DMS53 treated with DMSO at 0.1 percent for 48 hours (cell line): ENCODE results near the gene UTP14C.
A peak's percentile ranks its signal among the peaks of the same experiment; 100 is the strongest.
"Not testable (repeated sequence)": the region's sequence is repeated elsewhere in the genome, so short reads cannot be mapped to it uniquely, and the experiment has no call there.

Experiments used
- DNase-seq: peaks from one replicate; lab custom pipeline; 2025; ENCODE audit not compliant: unreplicated experiment; lab: John Stamatoyannopoulos, UW

Gene UTP14C

DNA sequence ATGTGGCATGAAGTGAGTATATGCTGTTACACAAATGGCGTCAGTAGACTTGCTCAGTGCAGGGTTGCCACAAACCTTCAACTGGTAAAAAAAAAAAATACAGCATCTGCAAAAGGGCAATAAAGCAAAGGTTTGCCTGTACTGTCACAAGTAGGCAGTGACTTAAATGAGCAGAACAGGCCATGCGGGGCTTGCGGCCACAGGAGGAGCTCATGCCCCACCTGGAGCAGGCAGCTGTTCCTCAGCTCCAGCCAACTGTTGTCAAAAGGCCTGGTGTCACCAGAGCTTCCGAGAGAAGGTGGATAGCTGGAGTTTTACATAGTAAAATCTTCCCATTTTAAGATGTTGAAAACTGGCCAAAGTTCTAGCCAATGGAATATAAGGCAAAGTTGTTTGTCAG lies 20.9 kb upstream of the UTP14C start:
- no peak for DNase-seq

DNA sequence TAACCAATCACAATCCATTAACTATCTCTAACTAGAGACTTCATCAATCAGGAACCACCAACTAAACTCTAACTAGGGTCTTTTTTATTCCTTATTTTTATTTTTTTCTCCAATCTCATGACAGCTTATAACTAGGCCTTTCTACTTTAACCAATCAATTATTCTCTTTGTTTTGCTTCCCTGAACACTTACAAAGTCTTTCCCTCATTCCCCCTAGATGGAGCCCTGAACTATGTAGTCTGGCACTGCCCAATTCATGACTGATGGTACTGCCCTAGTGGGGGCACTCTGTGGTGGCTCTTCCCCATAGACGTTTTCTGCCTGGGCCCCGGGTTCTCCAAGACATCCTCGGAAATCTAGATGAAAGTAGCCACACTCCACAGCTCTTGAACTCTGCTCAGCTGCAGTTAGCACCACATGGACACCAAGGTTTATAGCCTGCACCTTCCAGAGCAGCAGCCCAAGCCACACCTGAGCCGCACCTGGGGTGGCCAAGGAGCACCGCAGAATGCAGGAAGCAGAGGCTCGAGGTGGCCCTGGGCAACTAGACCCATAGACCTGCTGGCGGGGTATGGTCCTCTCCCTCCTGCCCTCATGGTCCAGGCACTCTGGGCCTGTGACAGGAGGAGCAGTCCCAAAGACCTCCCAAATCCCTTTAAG lies 19.9 kb upstream of the UTP14C start:
- DNase-seq: no peak

DNA sequence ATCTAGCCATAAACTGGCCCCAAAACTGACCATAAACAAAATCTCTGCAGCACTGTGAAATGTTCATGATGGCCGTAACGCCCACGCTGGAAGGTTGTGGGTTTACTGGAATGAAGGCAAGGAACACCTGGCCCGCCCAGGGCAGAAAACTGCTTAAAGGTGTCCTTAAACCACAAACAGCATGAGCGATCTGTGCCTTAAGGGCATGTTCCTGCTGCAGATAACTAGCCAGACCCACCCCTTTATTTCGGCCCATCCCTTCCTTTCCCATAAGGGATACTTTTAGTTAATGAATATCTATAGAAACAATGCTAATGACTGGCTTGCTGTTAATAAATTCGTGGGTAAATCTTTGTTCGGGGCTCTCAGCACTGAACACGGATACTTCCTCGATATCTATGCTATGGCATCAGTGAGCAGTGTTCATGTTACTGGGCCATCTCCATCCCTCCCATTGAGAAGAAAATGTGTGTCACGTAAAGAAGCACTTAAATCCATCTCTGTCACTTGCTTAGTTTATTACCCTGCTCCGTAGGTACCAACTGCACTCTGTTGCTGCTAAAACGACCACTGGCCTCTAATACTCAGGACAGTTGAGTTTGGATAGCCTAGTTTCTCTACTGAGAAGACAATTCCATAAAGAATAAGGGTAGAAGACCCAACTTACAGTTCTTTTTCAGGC lies 18.5 kb upstream of the UTP14C start:
- no peak for DNase-seq

DNA sequence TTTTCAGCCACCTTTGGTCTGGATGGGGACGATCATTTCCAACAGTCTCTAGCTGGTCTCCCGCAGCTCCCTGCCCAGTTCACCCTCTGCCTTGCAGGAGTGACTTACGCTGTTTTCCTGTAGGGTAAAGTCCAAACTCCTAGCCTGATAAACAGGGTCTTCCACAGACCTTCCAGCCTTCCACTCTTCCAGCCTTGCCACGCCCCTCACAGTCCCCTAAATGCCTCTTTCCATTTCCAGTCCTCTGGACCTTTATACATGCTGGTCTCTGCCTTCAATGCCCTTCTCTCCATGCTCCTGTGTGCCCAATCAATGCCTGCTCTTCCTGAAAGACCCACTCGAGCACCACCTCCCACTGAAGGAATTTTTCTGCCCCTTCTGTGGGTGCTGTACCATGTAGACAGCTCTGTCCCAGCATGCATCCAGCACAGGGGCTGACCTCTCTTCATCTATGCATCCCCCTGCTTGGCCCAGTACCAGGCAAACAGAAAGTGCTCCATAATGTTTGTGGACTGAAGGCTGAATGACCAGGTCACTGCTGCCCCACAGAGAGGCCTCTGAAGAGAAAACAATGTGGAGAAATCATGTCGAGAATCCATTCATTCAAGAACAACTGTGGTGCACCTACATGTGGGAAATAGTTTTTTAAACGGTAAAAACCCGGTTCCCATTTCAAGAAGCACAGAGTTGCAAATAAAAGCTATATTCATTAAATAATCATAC lies 17.8 kb upstream of the UTP14C start:
- DNase-seq: no peak

DNA sequence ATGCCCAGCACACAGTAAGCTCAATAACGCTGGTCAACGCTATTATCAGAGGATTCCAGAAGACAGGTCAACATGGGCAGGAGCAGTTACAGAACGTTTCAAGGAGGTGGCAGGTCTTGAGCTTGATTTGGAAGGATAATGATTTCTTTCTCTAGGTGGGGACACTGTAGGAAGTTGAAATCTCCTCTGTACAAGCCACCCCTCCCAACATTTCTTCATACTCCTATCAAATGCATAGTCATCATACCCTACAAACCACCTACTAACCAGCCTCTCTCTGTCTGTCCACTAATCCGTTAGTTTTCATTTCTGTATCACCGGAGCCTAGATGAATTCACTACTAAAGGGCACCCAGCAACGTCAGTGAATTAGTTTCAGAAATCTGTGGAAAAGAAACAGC lies 14.5 kb upstream of the UTP14C start:
- no peak for DNase-seq

DNA sequence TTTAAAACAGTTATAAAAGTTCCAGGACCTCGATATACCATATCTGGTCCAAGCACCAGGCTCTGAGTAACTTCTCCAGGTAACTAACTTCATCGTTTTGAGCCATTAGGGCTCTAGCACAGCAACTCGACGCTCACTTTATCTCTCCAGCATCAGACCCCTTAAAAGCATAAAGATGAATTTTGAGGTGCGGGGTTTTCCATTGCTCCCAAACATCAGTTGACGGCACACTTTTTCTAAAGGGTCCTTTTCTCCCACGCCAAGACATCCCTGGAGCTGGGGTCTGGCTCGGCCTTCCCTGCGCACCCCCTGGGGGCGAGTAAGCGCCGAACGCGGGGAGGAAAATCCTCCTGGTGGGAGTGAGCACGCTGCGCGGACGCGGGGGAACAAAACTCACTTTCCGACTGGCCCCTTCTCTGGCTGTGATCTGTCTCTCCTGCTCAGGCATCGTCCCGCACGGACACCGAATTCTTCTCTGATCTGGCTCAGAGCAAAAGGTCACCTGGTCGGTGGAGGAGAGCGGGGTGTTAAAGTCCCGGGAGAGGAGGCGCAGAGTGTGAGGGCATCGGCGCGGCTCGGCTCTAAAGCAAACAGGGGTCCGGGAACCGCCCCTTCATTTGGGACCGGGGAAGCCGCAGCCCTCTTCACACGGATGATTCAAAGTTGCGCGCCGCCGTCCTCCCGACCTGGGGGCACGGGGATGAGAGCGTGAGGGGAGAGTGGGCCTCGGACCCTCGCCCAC lies 13.4 kb upstream of the UTP14C start, which contains the start of gene ATP7B:
Gene ATP7B, minus strand, starts transcription at position 561 of the 742 bp plus-strand sequence. Its CDS starts 113 bp downstream, at position 448.
- peak; percentile 42 for DNase-seq

DNA sequence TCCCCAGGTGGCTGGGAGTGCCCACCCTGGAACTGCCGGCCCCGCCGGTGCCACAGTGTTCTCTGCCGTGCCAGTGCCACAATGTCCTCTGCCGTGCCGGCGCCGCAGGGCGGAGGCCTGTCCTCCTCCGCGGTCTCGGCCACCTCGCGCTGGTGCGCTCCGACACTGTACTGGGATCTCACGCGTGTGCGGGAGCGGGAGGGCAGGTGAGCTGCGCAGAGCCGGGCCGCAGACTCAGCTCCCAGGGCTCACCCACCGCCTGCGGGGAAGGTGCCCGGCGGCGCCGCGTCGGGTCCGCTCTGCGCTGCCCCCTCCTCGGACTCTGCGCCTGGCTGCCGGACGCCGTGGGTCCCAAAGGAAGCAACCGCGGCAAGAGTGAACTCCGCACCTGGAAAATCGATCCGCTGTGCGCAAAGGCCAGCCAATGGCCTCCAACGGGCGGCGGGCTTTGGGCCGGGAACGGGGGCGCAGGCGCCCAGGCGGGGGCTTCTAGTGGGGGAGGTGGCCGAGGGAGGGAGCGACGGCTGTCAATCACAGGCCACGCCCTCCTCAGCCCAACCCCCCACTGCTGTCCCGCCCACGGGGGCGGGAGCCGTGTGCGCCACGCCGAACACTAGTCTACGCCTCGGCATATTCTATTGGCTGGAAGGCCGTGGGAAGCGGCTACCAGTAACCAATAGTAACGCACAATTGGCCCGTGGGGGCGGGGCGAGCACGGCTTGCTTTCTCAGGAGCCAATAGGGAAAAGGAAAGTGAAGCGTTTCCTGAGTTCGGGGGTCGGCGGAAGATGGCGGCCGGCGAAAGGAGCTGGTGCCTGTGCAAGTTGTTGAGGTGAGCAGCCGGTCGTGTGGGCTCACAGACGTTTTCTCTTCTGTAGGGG lies 12.6 kb upstream of the UTP14C start, which contains the start of gene ALG11:
Gene ALG11, plus strand, starts transcription at position 767 of the 880 bp plus-strand sequence. Its CDS starts 21 bp downstream, at position 788.
- DNase-seq: peak; percentile 95

DNA sequence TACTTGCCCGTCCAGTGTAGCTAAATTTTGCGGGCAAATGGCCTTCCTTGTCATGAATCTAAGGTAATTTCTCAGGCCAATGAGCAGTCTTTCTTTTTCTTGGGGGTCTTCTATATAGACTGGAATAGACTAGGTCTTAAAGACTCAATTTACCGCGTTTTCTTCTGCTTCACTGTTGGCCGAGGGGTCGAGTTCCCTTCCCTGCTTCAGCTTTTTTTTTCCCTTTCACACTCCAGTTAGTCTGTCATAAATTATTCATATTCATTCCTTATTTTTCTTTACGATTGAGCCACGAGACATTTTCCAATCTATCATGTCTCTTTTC lies 12.0 kb upstream of the UTP14C start:
- DNase-seq: no peak

DNA sequence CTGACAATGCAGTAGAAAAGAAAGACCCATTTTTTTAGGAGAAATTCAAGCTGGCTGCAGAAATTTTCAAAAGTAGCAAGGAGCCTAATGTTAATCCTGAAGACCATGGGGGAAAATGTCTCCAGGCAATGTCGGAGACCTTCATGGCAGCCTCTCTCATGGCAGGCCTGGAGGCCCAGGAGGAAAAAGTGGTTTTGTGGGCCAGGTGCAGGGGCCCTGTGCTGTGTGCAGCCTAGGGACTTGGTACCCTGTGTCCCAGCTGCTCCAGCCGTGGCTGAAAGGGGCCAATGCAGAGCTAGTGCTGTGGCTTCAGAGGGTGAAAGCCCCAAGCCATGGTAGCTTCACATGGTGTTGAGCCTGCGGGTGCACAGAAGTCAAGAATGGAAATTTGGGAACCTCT lies 8.2 kb upstream of the UTP14C start:
- no peak for DNase-seq

DNA sequence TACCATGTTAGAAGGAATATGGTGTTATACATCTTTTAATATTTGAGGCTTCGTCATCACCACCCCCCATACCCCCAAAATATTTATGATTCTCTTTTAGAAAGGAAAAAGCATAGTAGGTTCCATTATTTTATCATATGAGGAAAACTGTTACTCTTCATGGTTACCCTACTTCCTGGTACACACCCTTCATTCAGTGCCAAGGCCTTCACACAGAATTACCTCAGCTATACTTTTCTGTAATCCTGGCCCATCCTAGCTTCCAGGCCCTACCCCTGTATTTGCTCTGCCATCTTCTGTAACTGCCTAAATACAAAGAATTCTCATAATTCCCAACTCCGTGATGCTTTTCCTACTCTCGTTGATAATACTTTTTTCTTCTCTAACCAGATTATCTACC lies 4.3 kb upstream of the UTP14C start:
- DNase-seq: no peak

DNA sequence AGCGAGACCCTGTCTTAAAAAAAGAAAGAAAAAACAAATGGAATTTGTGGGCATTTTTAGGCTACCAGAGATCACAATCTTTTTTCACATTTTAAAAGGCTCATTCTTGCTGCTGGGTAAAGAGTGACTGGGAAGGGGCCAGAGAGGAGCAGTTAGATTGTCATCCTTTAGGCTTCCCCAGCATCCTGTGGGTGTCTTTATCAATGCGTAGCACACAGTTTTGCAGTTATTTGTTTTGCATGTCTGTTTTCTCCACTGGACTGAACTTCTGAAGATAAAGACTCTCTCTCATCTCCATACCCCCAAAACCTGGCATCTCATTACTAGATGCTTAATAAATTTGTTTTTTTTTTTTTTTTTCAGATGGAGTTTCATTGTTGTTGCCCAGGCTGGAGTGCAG lies 2.1 kb upstream of the UTP14C start:
- DNase-seq: no peak

DNA sequence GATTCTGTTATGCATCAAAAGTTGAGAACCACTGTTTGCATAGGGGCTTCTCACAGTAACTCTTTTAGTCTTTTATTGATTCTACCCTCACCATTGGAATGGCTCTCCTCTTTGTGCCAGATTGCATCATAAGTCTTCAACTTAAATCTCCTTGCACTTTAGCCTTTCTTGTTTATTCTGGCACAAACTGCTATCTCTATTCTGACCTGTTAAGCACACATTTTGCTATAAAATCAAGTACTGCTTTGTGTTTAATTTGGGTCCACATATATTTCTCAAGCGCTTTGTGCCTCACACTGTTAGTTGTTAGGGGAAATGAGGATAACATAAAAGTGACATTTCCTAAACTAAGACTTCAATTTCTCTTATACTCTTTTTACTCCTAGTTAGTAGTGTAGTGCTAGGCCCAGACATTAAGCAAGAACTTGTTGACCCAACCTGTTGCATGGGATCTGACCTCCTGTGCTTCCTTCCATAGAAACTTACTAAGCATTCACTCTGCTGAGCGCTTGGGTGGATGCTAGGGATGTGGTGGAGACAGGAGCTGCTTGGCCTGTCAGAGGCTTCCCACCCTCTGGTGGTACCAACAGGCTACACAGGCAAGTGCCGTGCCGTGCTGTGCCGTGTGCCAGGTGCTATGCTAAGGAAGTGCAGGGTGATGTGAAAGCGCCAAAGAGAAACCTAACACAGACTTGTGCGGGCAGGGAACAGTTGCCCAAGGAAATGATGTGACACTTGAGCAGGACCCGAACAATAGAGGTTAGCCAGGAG lies 1.2 kb downstream of the UTP14C start:
- no peak for DNase-seq

DNA sequence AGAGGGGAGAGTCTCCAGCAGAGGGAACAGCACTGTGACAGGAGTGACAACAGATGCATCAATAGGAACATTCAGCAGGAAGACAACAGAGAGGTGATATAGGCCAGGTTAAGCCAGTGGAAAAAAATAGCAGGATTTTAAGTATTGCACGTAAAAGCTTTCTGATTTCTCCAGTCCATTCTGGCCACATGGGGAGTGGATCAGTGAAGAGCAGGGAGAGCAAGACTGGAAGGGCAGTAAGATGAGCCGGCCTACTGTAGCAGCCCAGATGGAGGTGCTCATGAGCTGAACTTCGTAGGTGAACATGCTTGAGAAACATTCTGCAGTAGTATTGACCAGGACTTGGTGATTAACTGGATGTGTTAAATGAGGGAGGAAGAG lies 1.7 kb downstream of the UTP14C start:
- DNase-seq: no peak

DNA sequence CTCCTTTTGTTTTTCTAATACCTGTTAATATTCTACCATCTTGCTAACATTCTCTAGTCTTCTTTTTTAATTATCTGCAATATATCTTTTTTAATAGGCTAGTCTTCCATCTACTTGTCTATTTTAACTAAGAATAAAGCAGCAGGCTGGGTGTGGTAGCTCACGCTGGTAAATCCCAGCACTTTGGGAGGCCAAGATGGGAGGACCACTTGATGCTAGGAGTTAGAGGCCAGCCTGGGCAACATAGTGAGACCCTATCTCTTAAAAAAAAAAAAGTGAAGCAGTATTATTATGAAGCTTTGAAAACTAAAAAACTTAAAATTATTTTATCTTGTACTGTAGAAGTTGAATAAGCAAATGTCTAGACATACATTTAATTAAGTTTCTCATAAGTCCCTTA lies 3.3 kb downstream of the UTP14C start:
- no peak for DNase-seq

DNA sequence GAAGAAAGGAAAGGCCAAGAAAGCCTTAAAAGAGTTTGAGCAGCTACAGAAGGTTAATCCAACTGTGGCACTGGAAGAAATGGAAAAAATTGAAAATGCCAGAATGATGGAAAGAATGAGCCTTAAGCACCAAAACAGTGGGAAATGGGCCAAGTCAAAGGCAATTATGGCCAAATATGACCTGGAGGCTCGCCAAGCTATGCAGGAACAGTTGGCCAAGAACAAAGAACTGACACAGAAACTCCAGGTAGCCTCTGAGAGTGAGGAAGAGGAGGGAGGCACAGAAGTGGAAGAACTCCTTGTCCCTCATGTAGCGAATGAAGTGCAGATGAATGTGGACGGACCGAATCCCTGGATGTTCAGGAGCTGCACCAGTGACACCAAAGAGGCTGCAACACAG lies 5.1 kb downstream of the UTP14C start:
- no peak for DNase-seq

DNA sequence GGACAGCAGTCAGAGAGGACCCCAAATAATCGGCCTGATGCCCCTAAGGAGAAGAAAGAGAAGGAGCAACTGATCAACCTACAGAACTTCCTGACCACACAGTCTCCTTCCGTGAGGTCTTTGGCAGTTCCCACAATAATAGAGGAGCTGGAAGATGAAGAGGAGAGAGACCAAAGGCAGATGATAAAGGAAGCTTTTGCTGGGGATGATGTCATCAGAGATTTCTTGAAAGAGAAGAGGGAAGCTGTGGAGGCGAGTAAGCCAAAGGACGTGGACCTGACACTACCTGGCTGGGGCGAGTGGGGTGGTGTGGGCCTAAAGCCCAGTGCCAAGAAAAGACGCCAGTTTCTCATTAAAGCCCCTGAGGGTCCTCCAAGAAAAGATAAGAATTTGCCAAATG lies 5.9 kb downstream of the UTP14C start:
- not testable (repeated sequence) for DNase-seq

DNA sequence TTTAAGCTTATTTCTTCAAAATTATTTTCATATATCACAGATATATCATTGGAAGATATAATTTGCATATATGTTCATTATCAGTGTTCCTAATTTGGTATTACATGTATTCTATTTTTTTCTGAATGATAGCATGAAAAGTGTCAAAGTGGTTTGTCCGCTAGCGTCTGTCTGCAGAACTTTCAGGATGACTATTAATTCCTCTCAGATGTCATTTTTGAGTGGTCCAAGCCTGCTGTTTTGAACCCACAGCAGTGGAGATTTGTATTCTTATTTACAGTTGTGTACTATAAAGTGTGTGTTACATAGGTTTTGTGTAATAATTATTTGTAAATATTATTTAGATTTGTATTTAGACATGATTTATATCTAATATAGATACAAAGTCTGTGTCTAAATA lies 8.5 kb downstream of the UTP14C start:
- no peak for DNase-seq

DNA sequence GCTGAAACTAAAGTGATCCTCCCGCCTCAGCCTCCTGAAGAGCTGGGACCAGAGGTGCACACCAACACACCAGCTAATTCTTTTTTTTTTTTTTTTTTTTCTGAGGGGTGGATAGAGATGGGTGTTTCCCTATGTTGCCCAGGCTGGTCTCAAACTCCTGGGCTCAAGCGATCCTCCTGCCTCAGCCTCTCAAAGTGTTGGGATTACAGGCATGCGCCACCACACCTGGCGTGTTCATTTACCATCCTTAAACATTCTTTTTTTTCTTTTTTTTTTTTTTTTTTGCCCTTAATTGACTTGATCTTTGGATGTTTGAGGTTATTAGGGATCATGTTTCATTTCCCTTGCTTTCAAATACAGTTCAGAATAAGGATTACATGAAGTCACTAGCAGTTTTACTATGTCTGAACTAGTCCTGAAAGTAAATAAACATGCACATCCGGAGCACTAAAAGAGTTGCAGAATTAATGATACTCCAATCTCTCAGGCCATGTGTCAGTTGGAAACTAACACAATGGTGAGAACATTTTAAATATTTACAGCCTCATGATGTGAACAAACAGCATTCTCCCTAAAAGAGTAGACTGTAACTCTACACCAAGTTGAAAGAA lies 10.2 kb downstream of the UTP14C start:
- peak; percentile 86 for DNase-seq

DNA sequence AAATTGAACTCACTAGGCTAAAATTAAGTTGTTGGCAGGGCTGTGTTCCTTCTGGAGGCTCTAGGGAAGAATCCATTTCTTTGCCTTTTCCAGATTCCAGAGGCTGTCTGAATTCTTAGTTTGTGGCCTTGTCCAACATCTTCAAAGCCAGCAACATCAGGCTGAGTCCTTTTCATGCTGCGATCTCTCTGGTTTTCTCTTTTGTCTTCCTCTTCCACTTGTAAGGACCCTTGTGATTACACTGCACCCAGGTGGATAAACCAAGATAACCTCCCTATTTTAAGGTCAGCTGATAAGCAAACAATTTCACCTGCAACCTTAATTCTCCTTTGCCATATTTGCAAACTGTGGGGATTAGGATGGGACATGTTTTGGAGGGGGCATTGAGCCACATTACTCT lies 11.5 kb downstream of the UTP14C start:
- DNase-seq: no peak
